Activated effector memory CD4-positive, alpha-beta T cell treated with anti-CD3 and anti-CD28 coated beads, Interleukin-2, amount 50 U/mL, for 16 hours (primary cell): ENCODE measurements around the gene NMRAL1.

Source experiments
- DNase-seq: peaks from one replicate; pipeline ENCODE4 v3.0.0-alpha.2; 2020

Gene NMRAL1

DNA sequence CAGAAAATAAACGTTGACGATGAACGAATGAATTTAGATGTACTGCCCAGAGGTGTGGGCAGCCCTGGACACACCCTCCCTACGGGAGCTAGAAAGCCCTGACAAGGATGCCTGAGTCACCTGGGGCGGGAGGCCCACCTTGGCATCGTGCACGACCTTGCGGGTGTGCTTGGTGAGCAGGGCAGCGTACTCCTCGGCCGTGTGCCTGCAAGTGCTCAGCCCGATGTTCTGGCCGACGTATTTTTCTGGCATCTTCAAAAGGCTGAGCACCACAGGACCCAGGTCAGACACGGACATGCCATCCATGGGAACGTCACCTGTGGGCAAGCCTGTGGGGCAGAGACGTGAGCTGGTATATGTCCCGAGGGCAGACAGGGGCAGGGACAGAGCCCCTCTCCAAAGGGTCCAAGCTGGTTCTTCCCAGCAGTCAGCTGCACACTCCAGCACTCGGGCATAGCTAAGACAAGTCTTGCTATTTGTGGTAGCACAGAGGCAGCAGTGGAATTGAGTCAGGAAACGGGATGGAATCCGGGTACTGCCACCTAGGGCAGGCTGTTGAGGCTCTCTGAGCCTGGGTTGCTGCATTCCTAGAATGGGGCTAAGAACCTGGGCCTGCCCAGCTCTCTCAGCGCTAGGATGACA is 10.8 kb downstream of the NMRAL1 start:
- no peak for DNase-seq

DNA sequence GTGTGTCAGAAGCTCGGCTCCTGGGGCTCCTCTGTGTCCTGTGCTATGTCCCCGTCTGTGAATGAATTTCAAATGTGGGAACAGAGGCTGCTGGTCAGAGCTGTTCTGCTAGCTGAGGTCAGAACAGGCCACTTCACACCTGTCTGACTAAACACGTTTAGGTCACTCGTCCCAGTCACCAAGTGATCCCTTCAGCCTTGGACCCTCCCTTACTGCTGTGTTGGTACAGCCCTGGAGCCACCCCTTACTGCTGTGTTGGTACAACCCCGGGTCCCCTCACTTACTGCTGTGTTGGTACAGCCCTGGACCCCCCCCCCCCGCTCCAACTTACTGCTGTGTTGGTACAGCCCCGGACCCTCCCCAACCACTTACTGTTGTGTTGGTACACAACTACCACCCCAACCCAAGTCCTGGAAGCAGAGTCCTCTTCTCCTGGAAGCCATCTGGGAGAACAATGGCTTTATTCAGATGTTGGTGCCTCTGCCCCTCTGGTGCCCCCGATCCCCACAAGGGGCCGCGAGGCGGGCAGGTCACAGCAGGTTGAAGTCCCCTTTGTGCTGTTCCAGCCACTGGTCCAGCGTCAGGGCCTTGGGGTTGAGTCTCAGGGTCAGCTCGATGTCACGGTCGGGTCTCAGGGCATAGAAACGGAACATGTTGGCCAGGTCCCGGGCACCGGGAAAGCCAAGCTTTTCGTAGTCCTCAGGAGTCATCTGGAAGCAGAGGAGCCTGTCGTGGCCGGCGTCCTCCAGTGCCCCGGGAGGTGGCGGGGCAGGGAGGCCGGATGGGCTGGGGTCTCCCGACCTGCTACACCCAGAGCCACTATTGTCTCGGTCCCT is 13.0 kb downstream of the NMRAL1 start:
- no peak for DNase-seq

DNA sequence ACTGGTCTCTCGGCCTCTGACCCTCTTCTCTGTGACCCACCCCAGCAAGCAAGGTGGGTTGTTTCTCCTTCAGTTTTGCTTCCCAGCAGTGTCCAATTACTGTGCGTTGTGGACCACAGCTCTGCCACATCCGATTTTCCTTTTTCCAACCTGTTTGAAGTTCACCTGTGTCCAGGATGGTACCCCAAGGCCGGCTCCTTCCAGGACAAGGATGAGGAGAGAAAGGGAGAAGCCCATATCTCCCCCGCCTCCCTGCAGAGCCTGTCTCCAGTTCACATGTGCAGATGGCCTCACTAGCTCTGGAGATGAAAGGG is 13.5 kb downstream of the NMRAL1 start:
- DNase-seq = no peak

DNA sequence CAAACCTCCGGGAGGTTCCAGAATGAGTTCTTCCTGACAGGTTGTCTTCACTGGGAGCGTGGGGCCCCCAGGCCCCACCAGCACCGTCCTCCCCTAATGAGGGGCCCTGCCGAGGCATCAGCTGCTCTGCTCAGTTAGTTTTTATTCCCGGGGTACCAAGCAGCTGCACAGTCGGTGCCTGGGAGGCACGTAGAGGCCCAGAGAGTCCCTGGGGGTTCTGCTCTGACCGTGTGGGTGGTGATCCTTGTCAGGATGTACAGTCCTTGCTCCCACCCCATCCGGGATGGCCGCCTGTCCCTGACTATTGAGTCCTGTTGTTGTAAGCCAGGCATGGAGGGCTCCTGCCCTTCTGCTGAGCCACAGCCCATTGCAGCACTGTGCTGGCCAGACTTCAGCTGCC is 18.5 kb downstream of the NMRAL1 start:
- DNase-seq = no peak

DNA sequence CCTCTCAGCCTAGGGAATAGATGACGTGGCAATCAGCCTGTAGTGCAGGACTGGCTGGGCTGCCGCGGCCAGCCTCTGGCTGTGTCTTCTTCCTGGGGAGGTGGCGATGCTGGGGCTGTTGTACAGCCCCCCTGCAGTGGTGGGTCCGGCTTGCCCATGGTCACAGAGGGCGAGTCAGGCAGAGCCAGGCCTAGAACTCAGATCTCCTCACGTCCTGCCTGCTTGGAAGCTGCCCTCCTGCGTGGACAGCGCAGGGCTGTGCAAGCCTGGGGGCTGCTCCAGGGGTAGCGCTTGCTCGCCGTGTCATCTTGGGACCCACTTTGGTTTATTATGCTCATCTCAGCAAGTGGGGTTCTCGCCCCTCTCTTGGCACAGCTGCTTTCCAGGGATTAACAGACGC is 19.3 kb downstream of the NMRAL1 start:
- no peak for DNase-seq

DNA sequence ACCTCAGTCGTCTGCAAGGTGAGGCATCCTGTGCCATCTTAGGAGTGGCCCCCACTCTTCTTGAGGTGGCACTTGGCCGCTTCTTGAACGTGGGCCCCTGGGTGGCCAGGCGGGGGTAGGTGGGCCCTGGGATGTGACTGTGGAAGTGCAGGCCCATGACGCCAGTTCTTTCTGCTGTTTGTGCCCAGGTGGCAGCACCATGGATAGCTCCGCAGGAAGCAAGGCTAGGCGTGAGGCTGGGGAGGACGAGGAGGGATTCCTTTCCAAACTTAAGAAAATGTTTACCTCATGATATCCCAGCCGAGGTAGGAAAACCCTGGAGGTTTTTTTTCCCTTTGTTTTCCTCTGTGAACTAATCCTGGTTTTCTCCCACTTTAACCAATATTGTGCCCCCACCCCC is 19.8 kb downstream of the NMRAL1 start:
- DNase-seq = no peak

DNA sequence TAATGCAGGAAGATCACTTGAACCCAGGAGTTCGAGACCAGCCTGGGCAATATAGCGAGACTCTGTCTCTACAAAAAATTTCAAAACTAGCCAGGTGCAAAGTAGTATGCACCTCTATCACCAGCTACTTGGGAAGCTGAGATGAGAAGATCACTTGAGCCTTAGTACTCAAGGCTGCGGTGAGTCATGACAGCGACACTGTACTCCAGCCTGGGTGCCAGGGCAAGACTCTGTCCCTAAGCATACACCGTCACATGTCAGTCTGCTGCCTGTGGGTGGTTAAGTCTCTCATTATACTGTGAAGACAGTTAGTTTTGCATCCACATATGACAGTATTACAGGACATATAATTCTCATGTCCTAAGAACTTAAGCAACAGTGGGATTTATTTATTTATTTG is 21.8 kb downstream of the NMRAL1 start:
- no peak for DNase-seq

DNA sequence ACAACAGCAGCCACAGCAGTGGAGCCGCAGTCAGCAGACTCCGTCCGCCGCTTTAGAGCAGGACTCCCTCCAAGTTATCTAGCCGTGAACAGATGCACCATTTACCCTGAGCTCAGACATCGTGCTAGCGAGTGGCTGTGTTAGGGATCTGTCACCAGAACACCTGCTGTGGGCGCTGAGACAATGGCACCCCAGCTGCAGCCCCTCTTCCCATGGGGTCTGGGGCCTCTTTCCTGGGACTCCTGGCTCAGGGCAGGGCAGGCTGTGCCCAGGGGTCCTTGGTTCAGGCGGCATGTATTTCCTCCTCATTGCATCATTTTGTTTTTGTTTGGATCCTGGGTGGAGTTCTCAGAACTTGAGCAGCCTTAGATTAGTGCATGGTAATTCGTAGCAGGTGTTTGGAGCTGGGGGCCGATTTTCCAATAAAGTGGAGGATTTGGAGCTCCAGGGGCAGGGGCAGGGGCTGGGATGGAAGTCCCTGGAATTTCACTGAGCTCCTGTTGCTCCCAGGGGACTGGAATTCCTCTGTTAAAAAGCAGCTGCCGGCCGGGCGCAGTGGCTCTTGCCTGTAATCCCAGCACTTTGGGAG is 23.4 kb downstream of the NMRAL1 start:
- no peak for DNase-seq

DNA sequence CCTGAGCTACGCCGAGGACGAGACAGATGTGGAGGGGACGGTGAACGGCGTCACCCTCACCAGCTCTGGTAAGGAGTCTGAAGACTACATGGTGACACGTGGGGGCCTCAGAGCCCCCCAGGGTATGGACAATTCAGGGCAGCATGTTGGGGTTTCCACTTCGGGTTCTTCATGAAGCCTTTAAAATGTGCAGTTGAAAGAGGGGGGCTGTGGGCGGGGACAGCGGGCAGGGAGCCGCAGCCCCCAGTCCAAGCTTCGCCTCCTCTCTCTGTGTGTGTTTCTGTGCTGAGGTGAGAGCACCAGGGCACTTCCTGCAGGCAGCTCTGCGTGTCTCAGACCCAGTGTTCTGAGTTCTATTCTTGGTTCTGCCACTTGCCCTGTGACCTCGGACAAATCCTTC is 24.0 kb downstream of the NMRAL1 start:
- no peak for DNase-seq

DNA sequence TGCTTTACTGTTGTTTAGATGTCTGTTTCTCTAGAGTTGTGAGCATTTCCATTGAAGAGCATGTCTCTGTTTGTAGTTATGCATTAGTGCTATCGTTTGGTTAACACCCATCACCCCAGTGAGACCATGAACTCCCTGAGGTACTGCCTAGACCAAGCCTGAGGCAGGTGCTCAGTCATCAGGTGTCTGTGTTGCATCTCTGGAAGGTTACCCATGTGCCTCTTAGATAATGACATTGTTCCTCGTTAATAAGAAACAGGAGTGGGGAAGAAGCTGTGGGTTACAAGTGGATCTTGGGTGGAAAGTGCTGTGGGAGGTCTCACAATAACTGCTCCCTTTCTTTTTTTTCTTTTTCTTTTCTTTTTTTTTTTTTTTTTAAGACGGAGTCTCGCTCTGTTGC is 30.4 kb downstream of the NMRAL1 start:
- DNase-seq = no peak

DNA sequence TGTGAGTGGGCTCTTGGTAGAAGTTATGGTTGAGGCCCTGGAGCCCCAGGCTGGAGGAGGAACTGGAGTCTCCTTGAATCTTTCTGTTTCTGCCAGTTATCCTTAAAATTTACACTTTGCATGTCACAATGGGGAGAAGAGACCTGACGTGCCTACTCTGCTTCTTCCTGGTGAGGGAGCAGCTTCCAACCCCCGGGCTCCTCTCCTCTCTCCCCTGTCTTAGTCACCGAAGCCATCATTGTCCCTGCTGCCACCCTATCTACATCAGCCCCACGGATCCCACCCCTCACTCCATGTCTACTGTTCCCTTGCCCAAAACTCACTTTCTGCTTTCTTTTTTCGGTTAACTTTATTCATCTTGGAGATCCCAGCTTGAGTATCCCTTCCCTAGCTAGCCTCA is 31.2 kb downstream of the NMRAL1 start:
- DNase-seq = no peak

DNA sequence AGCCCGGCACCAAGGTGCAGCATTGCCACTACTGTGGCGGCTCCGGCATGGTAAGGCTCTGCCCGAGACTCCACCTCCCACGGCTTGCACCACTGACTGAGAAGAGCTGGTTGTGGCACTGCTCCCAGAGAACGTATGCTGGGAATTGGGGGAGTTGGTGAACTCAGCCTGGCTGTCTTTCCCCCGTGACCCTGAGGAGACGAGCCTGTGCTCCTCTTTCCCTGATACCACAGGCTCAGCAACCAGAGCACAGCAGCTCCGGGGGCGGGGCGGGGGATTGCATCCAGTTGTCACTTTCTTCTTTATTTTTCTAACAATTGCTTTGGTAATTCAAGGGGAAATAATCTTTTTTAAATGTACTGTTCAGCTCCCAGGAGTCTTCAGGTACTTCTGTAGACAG is 32.1 kb downstream of the NMRAL1 start:
- no peak for DNase-seq

DNA sequence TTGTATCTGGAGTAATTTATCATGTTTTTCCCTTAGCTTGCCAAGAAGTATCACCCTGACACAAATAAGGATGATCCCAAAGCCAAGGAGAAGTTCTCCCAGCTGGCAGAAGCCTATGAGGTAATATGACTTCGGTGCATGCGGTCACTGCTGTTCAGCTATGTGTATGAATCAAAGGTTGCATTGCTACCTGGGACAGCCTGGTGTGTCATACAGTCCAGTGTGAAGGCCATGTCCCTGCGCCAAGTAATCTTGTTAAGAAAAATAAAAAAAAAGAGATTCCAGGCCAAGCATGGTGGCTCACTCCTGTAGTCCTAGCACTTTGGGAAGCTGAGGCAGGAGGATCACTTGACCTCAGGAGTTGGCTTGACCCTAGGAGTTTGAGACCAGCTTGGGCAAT is 37.1 kb downstream of the NMRAL1 start:
- DNase-seq = no peak

DNA sequence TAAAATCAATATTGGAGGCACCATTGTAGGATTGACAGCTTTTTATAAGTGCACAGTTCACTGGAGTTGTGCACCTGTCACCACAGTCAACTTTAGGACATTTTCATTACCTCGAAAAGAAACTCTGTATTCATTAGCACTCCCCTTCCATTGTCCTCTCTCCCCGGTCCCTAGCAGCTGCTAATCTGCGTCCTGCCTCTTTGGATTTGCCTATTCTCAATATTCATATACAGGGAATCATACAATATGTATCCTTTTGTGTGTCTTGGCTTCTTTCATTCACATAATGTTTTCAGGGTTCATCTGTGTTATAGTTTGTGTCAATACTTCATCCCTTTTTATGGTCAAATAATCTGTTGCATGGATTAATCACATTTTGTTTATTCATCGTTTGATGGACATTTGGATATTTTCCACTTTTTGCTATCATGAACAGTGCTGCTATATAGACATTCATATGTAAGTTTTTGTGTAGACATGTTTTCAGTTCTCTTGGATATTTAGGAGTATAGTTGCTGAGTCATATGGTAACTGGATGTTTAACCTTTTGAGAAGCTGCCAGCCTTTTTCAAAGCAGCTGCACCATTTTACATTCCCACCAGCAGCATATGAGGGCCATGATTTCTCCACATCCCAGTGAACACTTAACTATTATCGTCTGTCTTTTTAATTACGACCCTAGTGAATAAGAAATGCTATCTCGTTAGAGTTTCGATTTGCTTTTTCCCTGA is 38.9 kb downstream of the NMRAL1 start:
- no peak for DNase-seq

DNA sequence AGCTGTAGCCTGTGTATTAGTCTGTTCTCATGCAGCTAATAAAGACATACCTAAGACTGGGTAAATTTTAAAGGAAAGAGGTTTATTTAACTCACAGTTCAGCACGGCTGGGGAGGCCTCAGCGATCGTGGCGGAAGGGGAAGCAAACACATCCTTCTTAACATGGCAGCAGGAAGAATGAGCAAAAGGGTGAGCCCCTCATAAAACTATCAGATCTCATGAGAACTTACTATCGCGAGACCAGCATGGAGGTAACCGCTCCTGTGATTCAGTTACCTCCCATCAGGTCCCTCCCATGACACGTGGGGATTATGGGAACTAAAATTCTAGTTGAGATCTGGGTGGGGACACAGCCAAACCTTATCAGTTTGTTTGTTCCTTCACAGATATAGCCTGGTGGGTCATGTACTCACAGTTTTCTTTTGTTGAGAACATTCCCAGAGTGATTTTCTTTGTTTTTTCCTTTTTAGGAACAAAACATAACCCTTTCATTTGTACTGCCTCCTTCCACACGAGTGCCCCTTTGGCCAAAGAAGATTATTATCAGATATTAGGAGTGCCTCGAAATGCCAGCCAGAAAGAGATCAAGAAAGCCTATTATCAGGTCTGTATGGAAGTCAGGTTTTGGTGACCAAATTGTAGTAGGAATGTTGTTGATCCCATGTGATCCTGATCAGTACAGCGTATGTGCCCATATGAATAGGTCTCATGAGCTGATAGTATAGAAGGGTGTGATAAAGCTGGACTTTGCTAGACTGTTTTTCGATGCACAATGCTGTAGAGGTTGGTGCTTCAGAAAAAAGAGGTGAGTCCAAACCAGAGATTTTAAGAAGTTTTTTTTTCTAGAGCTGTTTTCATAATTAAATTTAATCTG is 40.3 kb downstream of the NMRAL1 start:
- no peak for DNase-seq

DNA sequence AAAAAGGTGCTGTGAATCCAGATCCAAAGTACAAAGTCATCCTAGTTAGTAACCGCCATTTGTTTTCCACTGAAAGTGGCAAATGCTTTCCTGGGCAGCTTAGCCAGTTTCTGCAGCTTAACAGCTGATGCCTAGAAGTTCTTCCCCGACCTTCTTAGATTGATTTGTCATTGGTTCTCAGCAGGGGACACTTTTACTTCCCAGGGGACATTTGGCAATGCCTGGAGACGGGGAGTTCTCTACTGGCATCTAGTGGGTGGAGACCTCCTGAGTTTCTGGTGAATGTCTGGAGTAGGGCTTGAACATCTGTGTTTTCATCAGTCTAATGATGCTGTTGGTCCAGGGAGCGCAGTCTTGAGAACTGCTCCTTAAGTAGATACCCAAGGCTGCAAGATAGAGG is 41.2 kb downstream of the NMRAL1 start:
- no peak for DNase-seq

DNA sequence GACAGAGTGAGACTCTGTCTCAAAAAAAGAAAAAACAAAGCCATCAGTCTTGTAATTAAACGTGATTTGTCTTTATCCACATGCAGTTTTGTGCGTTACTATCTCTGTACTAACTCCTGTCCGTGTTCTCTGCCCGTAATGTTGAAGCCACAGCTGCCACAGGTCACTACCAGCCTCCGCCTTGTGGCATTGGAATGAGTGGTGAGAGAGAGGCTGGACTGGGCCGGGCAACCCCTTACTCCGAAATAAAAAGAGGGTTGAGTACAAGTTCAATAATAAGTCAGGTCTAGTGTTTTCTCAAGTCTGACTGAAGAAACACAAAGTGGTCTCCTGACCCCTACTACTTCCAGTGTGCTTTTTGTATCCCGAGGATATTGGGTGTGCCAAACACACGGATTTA is 43.4 kb downstream of the NMRAL1 start:
- no peak for DNase-seq

DNA sequence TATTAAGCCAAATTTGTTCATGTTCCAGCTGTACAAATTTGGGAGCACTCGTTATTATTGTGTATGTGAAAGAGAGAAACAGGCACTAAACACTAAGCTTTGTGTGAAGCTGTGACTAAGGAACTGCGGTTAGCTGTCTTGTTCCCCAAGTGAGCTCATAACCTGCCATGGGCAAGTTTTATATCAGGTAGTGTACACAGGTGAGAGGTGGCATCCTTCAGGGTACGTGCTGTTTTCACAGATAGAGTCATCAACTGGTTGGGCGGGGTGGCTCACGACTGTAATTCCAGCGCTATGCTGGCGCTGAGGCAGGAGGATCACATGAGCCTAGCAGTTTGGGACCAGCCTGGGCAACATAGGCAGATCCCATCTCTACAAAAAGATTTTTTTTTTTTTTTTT is 45.9 kb downstream of the NMRAL1 start:
- no peak for DNase-seq

DNA sequence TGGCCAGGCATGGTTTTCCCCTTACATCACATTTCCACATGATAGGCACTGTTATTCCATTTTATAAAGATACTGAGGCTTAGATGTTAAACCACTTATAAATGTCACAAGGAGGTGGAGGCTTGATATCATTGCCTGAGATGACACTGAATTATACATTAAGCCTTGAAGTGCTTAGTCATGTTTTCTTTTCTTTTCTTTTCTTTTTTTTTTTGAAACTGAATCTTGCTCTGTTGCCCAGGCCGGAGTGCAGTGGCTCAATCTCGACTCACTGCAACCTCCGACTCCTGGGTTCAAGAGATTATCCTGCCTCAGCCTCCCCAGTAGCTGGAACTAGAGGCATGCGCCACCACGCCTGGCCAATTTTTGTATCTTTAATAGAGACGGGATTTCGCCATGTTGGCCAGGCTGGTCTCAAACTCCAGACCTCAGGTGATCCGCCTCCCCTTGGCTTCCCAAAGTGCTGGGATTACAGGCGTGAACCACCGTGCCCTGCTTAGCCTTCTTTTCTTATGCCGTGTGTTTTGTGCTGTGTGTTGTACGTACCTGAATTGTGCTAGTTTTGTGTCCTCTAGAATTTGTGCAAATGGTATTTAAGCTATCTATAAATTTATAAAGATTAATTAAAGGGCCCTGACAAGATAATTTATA is 47.6 kb downstream of the NMRAL1 start:
- no peak for DNase-seq

DNA sequence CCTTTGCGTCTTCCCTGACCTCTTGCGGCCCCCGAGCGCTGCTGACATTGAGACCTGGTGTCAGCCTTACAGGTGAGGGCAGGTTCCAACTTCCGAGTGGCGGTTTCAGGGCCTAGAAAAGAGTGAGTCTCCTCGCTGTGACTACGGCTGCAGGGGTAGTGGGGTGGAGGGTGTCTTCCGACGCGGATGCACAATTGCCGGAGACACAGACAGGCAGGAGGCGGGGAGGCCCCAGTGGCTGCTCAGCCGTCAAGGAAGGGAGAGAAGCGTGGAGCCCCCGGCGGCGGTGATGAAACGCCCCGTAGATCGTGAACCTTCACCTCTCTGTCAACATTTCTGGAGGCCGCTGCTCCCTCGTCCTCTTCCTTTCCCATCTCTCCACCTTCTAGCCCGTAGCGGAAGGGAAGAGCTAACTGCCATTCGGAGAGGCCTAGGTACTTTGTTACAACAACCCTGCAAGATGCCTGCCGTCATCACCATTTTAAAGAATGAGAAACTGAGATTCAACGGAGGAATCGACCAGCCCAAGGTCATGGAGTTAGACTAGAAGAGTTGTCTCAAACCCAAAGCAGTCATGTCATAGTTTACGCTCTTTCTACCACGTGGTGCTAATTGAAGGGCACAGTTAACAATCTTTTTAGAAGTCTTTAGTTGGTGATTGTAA is 48.3 kb downstream of the NMRAL1 start:
- no peak for DNase-seq

DNA sequence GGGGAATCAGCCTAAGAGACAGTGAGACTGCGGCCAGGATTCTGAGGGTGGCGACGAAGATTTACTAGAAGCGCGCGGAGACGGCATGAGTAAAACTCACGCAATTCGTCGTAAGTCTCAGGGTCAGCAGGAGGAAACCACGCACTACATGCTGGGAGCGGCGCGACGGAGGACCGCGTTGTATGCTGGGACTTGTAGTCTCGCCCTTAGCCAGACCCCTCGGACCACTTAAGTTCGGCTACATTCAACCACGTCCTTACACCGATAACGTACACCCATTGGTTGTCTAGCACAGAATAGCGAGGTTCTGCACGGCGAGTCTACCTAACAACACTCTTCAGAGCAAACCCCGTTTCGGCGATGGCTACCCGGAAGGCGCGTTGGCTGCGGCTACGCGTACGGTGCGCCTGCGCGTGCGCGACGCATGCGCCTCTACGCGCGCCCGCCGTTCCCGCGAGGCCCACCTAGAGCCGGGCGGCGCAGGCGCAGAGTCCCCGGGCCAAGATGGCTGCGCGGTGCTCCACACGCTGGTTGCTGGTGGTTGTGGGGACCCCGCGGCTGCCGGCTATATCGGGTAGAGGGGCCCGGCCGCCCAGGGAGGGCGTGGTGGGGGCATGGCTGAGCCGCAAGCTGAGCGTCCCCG is 48.9 kb downstream of the NMRAL1 start, which contains the start of gene DNAJA3:
TSS of gene DNAJA3 (plus strand) at position 491 of the 643 bp plus-strand sequence. CDS start at position 505, 14 bp downstream.
- peak; percentile 98 for DNase-seq
